ENCODE results near the gene LHX3. TPM values are rescaled to one million over a fixed set of nuclear protein-coding genes. Genes with fewer than 3 reads are reported as not detected.

The LHX3 gene
- total and polyA plus RNA-seq, 11 donors: not detected

GRCh38 chr9:136160995-136161610 is 43.8 kb downstream of the LHX3 start:
- no peaks in the 10 kb centered on the region for H3K4me1 ChIP-seq
- 74 to 80% (median 77%) methylated on average over 8 to 10 of the region's 10 CpGs for WGBS, 4 donors
- peaks cover 0 to 16% (median 0%) of the 10 kb centered on the region in 9 donors for H3K27me3 ChIP-seq
- no peaks in the 10 kb centered on the region for H3K36me3 ChIP-seq
- TF ChIP-seq POLR2A (IDR thresholded peaks at IDR 0.05): no peak
- no peak for TF ChIP-seq CTCF (IDR thresholded peaks at IDR 0.05)
- H3K4me3 ChIP-seq: no peak overlapping the region
- H3K27ac ChIP-seq: no peak overlapping the region
- DNase-seq (peak in 4 of 5 donors; percentile 6 to 11 (median 8)), ATAC-seq (no peak)
- intact Hi-C loops (cut with DNase I): no loop called here
- peaks cover 0 to 19% (median 2%) of the 10 kb centered on the region in 12 donors for H3K9me3 ChIP-seq

GRCh38 chr9:136160381-136160841 is 44.5 kb downstream of the LHX3 start:
- no peaks in the 10 kb centered on the region for H3K36me3 ChIP-seq
- H3K4me3 ChIP-seq: no peak overlapping the region
- no peak for TF ChIP-seq CTCF (IDR thresholded peaks at IDR 0.05)
- no peak for TF ChIP-seq POLR2A (IDR thresholded peaks at IDR 0.05)
- peaks cover 0 to 16% (median 0%) of the 10 kb centered on the region in 9 donors for H3K27me3 ChIP-seq
- WGBS, 4 donors: 72 to 84% (median 81%) methylated on average over 10 to 12 of the region's 12 CpGs
- DNase-seq (peak in 4 of 5 donors; percentile 10 to 46 (median 16)), ATAC-seq (no peak)
- no peak overlapping the region for H3K27ac ChIP-seq
- intact Hi-C loops (cut with DNase I): no loop called here
- H3K4me1 ChIP-seq: no peaks in the 10 kb centered on the region
- H3K9me3 ChIP-seq: peaks cover 0 to 13% (median 2%) of the 10 kb centered on the region in 12 donors

GRCh38 chr9:136159851-136160250 is 45.1 kb downstream of the LHX3 start:
- Histone ChIP-seq H3K4me1 (no peaks in the 10 kb centered on the region), H3K27me3 (peaks cover 0 to 20% (median 0%) of the 10 kb centered on the region in 9 donors), H3K36me3 (no peaks in the 10 kb centered on the region), H3K27ac (no peak overlapping the region), H3K9me3 (peaks cover 0 to 12% (median 2%) of the 10 kb centered on the region in 12 donors), H3K4me3 (no peak overlapping the region)
- intact Hi-C loops (cut with DNase I): no loop called here
- DNase-seq (peak in 3 of 5 donors; percentile 8 to 31 (median 9)), ATAC-seq (no peak)
- TF ChIP-seq POLR2A (IDR thresholded peaks at IDR 0.05): no peak
- no peak for TF ChIP-seq CTCF (IDR thresholded peaks at IDR 0.05)
- 74 to 100% (median 88%) methylated on average over 4 to 16 of the region's 16 CpGs for WGBS, 4 donors

- TF ChIP-seq CTCF (IDR thresholded peaks at IDR 0.05) (no peak), POLR2A (IDR thresholded peaks at IDR 0.05) (no peak)
- 42 to 52% (median 48%) methylated on average over 14 to 20 of the region's 20 CpGs for WGBS, 4 donors
- Histone ChIP-seq H3K36me3 (no peaks in the 10 kb centered on the region), H3K27ac (no peak overlapping the region), H3K27me3 (peaks cover 0 to 22% (median 0%) of the 10 kb centered on the region in 9 donors), H3K9me3 (peaks cover 0 to under 1% (median 0%) of the 10 kb centered on the region in 12 donors), H3K4me1 (no peaks in the 10 kb centered on the region), H3K4me3 (no peak overlapping the region)
- ATAC-seq (peak in 3 of 4 donors; percentile 12 to 66 (median 39)), DNase-seq (peak in 2 of 5 donors; percentile 10 to 19)
- intact Hi-C loops (cut with DNase I): no loop called here
Measured at GRCh38 chr9:136157477-136158265, 47.3 kb downstream of the LHX3 start.
